Neural cell (in vitro differentiated cells): ENCODE data around the gene AGRN. TPM values are rescaled to one million over a fixed set of nuclear protein-coding genes. Genes with fewer than 3 reads are reported as not detected.

Experiments used
- H2AFZ ChIP-seq: fragments of 200-600, 300-800 bp; sonication (generic), shearing (Covaris generic); 2 replicates; pipeline ENCODE4 v1.6.0; 2014; ENCODE audit warnings: low read depth, mild to moderate bottlenecking, antibody characterized with exemption, low read length, moderate library complexity
- H3F3A ChIP-seq: fragments of 200-600 bp; shearing (Covaris generic); 2 replicates; pipeline ENCODE4 v1.6.1; 2016; ENCODE audit warnings: mild to moderate bottlenecking, moderate library complexity, mixed read lengths, antibody characterized with exemption, low read length; ENCODE audit not compliant: insufficient read depth, poor library complexity, severe bottlenecking
- H3K27ac ChIP-seq: fragments of 200-600, 300-800 bp; sonication (generic), shearing (Covaris generic); 2 replicates; pipeline ENCODE4 v1.5.1; 2014; ENCODE audit warnings: mild to moderate bottlenecking, low read length, moderate library complexity
- H3K27me3 ChIP-seq: fragments of 300-800, 200-600 bp; sonication (generic), shearing (Covaris generic); 2 replicates; pipeline ENCODE4 v1.6.0; 2014; ENCODE audit warnings: mild to moderate bottlenecking, low read depth, low read length, moderate library complexity; ENCODE audit not compliant: insufficient read depth
- H3K36me3 ChIP-seq: fragments of 300-800, 200-600 bp; sonication (generic), shearing (Covaris generic); 2 replicates; pipeline ENCODE4 v1.5.1; 2014; ENCODE audit warnings: mild to moderate bottlenecking, antibody characterized with exemption, low read length, moderate library complexity; ENCODE audit not compliant: insufficient read depth
- H3K4me2 ChIP-seq: fragments of 300-800, 200-600 bp; sonication (generic), shearing (Covaris generic); 2 replicates; pipeline ENCODE4 v1.6.0; 2014; ENCODE audit warnings: mild to moderate bottlenecking, low read length
- H3K4me3 ChIP-seq: fragments of 300-800, 200-600 bp; sonication (generic), shearing (Covaris generic); 2 replicates; pipeline ENCODE4 v1.5.1; 2014; ENCODE audit warnings: mild to moderate bottlenecking, low read length, moderate library complexity
- H3K79me2 ChIP-seq: fragments of 200-600 bp; shearing (Covaris generic); replicated peaks from 2 replicates; pipeline ENCODE4 v1.6.0; 2014; ENCODE audit warnings: mild to moderate bottlenecking, low read length, moderate library complexity; ENCODE audit not compliant: insufficient read depth
- H3K9ac ChIP-seq: fragments of 300-800, 200-600 bp; sonication (generic), shearing (Covaris generic); 2 replicates; pipeline ENCODE4 v1.6.1; 2016; ENCODE audit warnings: mild to moderate bottlenecking, low read length, mixed read lengths
- H3K9me2 ChIP-seq: fragments of 200-600 bp; shearing (Covaris generic); 2 replicates; pipeline ENCODE4 v1.6.1; 2016; ENCODE audit warnings: mild to moderate bottlenecking, low read length, mixed read lengths; ENCODE audit not compliant: insufficient read depth
- H3K9me3 ChIP-seq: fragments of 200-600, 300-800 bp; sonication (generic), shearing (Covaris generic); 2 replicates; pipeline ENCODE4 v1.6.1; 2016; ENCODE audit warnings: mild to moderate bottlenecking, mixed run types, low read length, moderate library complexity, mixed read lengths
- H4K20me1 ChIP-seq: fragments of 200-600 bp; shearing (Covaris generic); 2 replicates; pipeline ENCODE4 v1.6.1; 2016; ENCODE audit warnings: mild to moderate bottlenecking, mixed run types; ENCODE audit not compliant: insufficient read depth
- EP300 ChIP-seq: fragments of 450-650 bp; conservative IDR thresholded peaks from 2 replicates; pipeline ENCODE4 v1.6.1; 2014; ENCODE audit warnings: antibody characterized with exemption, mild to moderate bottlenecking, moderate library complexity; ENCODE audit not compliant: poor library complexity, severe bottlenecking
- EZH2 ChIP-seq: fragments of 200-600, 300-800 bp; shearing (Covaris generic), sonication (generic); IDR thresholded peaks from 2 replicates; pipeline ENCODE4 v1.6.1; 2014; ENCODE audit warnings: antibody characterized with exemption, low read length, borderline replicate concordance, mild to moderate bottlenecking; ENCODE audit not compliant: insufficient read depth, poor library complexity, severe bottlenecking
- MXI1 ChIP-seq: fragments of 450-650 bp; conservative IDR thresholded peaks from 2 replicates; pipeline ENCODE4 v1.6.1; 2014; ENCODE audit warnings: antibody characterized with exemption, mild to moderate bottlenecking; ENCODE audit not compliant: poor library complexity, severe bottlenecking
- POLR2AphosphoS5 ChIP-seq: IDR thresholded peaks from 2 replicates; pipeline ENCODE4 v1.6.1; 2012
- RAD21 ChIP-seq: fragments of 450-650 bp; conservative IDR thresholded peaks from 2 replicates; pipeline ENCODE4 v1.6.1; 2014; ENCODE audit warnings: antibody characterized with exemption, mild to moderate bottlenecking, moderate library complexity
- SMC3 ChIP-seq: fragments of 450-650 bp; conservative IDR thresholded peaks from 2 replicates; pipeline ENCODE4 v1.6.1; 2014; ENCODE audit warnings: antibody characterized with exemption, mild to moderate bottlenecking, moderate library complexity; ENCODE audit not compliant: poor library complexity
- TAF1 ChIP-seq: IDR thresholded peaks from 2 replicates; pipeline ENCODE4 v1.6.1; 2012; ENCODE audit warnings: low read depth
- polyA plus RNA-seq: library from polyadenylated mRNA; depleted of rRNA; stranded (reverse); fragments of >200 nt; gene quantifications from 2 replicates; pipeline ENCODE4 v1.2.3, GENCODE V29; 2014
- TF ChIP-seq, protein P1 (sequence below): fragments of 450-650 bp; IDR thresholded peaks from 2 replicates; pipeline ENCODE4 v1.5.1; 2014; ENCODE audit warnings: antibody characterized with exemption, mild to moderate bottlenecking, moderate library complexity; ENCODE audit not compliant: poor library complexity, severe bottlenecking
- TF ChIP-seq, protein P2 (sequence below): IDR thresholded peaks from 2 replicates; pipeline ENCODE4 v1.6.1; 2012; ENCODE audit warnings: borderline replicate concordance

Gene AGRN
- polyA plus RNA-seq, 1 donor from 2014 or later, result 104 TPM

DNA sequence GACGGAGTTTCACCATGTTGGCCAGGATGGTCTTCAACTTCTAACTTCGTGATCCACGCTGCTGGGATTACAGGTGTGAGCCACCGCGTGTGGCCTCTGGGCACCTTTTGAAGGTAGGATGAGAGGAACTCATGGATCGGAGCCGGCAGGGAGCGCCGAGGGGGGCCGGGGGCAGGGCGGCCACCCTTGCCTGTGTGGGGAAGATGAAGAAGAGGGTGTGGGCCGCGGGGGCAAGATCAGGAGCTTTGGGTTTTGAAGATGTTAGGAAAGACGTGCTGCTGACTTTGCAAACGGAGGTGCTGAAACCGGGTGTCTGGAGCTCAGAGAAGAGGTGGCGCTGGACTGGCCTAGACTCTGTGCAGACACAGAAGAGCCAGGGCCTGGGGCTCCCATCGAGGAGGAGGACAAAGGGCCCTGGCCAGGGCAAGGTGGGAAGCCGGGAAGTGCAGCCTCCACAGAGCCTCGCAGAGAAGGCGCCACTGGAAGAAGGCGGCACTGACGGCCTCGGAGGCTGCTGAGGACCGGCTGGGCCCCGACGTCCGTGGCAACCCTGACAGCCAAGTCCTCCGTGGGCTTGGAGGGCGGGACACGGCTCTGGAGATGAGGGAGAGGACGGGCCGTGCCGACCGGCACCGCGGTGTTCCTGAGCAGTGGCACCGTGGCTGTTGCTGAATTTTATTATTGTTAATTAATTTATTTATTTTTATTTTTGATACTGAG, 40.5 kb downstream of the AGRN start:
- H4K20me1 ChIP-seq, result no peaks in the 10 kb centered on the region
- no peak overlapping the region for H3K27ac ChIP-seq
- no peak overlapping the region for H3K9ac ChIP-seq
- no peak for TF ChIP-seq SMC3
- no peak for TF ChIP-seq MXI1
- TF ChIP-seq, protein P1, sequence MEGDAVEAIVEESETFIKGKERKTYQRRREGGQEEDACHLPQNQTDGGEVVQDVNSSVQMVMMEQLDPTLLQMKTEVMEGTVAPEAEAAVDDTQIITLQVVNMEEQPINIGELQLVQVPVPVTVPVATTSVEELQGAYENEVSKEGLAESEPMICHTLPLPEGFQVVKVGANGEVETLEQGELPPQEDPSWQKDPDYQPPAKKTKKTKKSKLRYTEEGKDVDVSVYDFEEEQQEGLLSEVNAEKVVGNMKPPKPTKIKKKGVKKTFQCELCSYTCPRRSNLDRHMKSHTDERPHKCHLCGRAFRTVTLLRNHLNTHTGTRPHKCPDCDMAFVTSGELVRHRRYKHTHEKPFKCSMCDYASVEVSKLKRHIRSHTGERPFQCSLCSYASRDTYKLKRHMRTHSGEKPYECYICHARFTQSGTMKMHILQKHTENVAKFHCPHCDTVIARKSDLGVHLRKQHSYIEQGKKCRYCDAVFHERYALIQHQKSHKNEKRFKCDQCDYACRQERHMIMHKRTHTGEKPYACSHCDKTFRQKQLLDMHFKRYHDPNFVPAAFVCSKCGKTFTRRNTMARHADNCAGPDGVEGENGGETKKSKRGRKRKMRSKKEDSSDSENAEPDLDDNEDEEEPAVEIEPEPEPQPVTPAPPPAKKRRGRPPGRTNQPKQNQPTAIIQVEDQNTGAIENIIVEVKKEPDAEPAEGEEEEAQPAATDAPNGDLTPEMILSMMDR, result no peak
- TF ChIP-seq EZH2, result no peak
- no peak for TF ChIP-seq TAF1
- TF ChIP-seq POLR2AphosphoS5, result no peak
- H3K36me3 ChIP-seq, result no peaks in the 10 kb centered on the region
- no peaks in the 10 kb centered on the region for H3K9me2 ChIP-seq
- H3K27me3 ChIP-seq, result peaks cover 23% of the 10 kb centered on the region
- no peak overlapping the region for H3K4me3 ChIP-seq
- H3K4me2 ChIP-seq, result no peak overlapping the region
- H2AFZ ChIP-seq, result no peak overlapping the region
- no peaks in the 10 kb centered on the region for H3K79me2 ChIP-seq
- H3F3A ChIP-seq, result no peaks in the 10 kb centered on the region
- H3K9me3 ChIP-seq, result no peaks in the 10 kb centered on the region

DNA sequence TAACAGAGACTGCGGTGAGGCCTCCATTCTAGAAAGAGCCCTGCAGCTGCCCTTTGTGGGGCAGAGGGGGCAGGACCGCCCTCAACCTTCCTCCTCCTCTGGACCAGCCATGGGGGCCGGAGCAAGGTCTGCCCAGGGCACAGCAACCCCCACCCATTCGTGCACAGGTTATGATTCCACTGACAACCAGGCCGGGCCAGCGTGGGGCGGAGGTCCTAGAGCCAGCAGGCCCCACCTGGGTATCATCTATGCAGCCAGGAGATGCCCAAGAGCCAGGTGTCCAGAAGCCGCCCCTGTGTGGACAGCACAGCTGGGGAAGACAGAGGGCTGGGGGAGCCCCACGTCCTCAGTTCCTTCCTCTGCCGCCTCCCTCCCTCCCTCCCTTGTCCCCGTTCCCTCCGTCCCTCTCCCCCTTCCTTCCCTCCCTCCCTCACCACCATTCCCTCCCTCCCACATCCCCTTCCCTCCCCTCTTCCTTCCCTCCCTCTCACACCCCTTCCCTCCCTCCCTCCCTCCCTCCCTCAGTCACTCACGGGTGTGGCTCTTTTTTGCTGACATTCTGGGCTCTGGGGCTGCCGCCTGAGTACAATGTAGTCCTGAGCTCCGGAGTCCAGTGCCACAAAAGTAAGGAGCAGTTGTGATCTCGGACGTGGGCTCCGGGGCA, 41.9 kb downstream of the AGRN start:
- Histone ChIP-seq H3F3A (no peaks in the 10 kb centered on the region), H3K36me3 (no peaks in the 10 kb centered on the region), H3K9me3 (no peaks in the 10 kb centered on the region), H4K20me1 (no peaks in the 10 kb centered on the region), H3K79me2 (no peaks in the 10 kb centered on the region), H2AFZ (no peak overlapping the region), H3K9me2 (no peaks in the 10 kb centered on the region), H3K27ac (no peak overlapping the region), H3K4me2 (no peak overlapping the region), H3K9ac (no peak overlapping the region), H3K27me3 (peaks cover 23% of the 10 kb centered on the region), H3K4me3 (no peak overlapping the region)
- TF ChIP-seq, protein P1, result no peak
- no peak for TF ChIP-seq RAD21
- no peak for TF ChIP-seq SMC3
- TF ChIP-seq, protein P2, sequence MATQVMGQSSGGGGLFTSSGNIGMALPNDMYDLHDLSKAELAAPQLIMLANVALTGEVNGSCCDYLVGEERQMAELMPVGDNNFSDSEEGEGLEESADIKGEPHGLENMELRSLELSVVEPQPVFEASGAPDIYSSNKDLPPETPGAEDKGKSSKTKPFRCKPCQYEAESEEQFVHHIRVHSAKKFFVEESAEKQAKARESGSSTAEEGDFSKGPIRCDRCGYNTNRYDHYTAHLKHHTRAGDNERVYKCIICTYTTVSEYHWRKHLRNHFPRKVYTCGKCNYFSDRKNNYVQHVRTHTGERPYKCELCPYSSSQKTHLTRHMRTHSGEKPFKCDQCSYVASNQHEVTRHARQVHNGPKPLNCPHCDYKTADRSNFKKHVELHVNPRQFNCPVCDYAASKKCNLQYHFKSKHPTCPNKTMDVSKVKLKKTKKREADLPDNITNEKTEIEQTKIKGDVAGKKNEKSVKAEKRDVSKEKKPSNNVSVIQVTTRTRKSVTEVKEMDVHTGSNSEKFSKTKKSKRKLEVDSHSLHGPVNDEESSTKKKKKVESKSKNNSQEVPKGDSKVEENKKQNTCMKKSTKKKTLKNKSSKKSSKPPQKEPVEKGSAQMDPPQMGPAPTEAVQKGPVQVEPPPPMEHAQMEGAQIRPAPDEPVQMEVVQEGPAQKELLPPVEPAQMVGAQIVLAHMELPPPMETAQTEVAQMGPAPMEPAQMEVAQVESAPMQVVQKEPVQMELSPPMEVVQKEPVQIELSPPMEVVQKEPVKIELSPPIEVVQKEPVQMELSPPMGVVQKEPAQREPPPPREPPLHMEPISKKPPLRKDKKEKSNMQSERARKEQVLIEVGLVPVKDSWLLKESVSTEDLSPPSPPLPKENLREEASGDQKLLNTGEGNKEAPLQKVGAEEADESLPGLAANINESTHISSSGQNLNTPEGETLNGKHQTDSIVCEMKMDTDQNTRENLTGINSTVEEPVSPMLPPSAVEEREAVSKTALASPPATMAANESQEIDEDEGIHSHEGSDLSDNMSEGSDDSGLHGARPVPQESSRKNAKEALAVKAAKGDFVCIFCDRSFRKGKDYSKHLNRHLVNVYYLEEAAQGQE, result no peak
- TF ChIP-seq MXI1, result no peak
- no peak for TF ChIP-seq EZH2
- no peak for TF ChIP-seq TAF1
- TF ChIP-seq POLR2AphosphoS5, result no peak
- no peak for TF ChIP-seq EP300
